GM12875 (cell line): ENCODE data around the gene HSD17B12.

Experiments used
- H3K4me3 ChIP-seq: one replicate; pipeline ENCODE4 v1.5.1; 2011; ENCODE audit warnings: low read depth, low read length, control low read depth
- TF ChIP-seq, protein P1 (sequence below): IDR thresholded peaks from 2 replicates; pipeline ENCODE4 v1.5.1; 2011; ENCODE audit warnings: low read depth, mild to moderate bottlenecking, control low read depth, inconsistent platforms, low read length, moderate library complexity, borderline replicate concordance; ENCODE audit not compliant: insufficient read depth

Gene HSD17B12

DNA sequence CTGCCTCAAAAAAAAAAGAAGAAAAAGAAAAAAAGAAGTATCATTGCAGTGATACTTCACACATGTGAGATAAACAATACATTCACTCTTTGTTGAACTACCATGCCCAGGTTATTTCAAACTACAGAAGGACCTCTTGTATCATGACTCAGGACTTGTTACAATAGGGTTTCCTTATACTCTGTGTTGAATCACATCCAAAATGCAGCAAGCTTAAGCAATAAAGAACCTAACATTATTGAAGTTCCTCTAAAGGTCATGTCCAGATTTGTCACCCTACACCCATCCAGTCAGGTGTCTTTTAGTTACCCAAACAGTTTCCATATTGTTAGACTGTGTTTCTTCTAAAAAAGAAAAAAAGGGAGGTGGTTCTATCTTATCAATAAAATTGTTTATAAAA is 173.2 kb downstream of the HSD17B12 start:
- TF ChIP-seq, protein P1, sequence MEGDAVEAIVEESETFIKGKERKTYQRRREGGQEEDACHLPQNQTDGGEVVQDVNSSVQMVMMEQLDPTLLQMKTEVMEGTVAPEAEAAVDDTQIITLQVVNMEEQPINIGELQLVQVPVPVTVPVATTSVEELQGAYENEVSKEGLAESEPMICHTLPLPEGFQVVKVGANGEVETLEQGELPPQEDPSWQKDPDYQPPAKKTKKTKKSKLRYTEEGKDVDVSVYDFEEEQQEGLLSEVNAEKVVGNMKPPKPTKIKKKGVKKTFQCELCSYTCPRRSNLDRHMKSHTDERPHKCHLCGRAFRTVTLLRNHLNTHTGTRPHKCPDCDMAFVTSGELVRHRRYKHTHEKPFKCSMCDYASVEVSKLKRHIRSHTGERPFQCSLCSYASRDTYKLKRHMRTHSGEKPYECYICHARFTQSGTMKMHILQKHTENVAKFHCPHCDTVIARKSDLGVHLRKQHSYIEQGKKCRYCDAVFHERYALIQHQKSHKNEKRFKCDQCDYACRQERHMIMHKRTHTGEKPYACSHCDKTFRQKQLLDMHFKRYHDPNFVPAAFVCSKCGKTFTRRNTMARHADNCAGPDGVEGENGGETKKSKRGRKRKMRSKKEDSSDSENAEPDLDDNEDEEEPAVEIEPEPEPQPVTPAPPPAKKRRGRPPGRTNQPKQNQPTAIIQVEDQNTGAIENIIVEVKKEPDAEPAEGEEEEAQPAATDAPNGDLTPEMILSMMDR: no peak
- no peak overlapping the region for H3K4me3 ChIP-seq

DNA sequence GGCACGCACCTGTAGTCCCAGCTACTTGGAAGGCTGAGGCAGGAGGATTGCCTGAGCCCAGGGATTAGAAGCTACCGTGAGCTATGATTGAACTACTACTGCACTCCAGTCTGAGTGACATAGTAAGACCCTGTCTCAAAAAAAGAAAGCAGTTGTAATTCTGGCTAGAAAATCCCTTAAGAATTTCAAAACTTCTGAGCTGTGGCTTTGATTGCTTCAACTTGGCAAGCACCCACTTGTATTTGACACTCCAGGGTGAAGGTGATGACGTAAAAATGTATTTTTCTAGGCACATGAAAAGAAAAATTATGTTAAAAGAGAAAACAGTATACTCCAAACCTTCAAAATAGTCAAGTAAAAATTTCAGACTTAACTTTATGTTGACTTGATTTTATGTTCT is 176.5 kb downstream of the HSD17B12 start:
- TF ChIP-seq, protein P1: no peak
- H3K4me3 ChIP-seq: no peak overlapping the region

GRCh38 chr11:43861141-43861540 is 180.6 kb downstream of the HSD17B12 start:
- H3K4me3 ChIP-seq: no peak overlapping the region
- TF ChIP-seq, protein P1: no peak

GRCh38 chr11:43866520-43866919 is 186.0 kb downstream of the HSD17B12 start:
- no peak overlapping the region for H3K4me3 ChIP-seq
- TF ChIP-seq, protein P1: no peak

GRCh38 chr11:43866969-43867368 is 186.4 kb downstream of the HSD17B12 start:
- TF ChIP-seq, protein P1: no peak
- no peak overlapping the region for H3K4me3 ChIP-seq

DNA sequence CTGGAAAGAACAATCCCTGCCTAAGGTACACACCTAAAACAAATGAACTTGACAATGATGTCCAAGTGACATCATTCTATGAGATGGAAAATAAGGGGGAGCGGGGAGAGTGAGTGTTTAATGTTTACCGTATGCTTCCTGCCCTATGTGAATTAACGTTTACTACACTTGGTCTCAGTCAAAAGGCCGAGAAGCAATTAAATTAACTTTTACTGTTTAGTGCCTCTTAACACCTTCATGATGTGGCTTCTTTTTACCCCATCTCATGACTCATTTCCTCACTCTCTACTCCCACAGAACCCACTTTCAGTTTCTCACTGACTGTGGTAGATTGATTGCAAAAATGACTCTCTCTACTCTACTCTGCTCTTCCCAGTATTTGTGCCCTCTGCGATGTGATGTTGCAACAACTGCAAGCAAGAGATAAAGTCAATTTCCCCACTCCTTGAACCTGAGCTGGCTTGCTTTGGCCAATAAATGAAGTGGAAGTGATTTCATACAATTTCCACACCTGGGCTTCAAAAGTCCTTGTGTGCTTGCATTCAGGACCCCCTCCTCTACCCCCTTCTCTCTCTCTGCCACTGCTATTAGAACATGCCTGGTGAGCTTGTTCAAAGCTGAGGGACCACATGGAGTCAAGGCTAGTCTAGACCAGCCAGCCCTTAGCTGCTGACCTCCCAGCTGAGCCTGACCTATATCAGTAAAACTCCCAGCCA is 188.5 kb downstream of the HSD17B12 start:
- no peak overlapping the region for H3K4me3 ChIP-seq

GRCh38 chr11:43871051-43871450 is 190.5 kb downstream of the HSD17B12 start:
- TF ChIP-seq, protein P1: no peak
- no peak overlapping the region for H3K4me3 ChIP-seq

More for the DNA sequence above, 188.5 kb downstream of the HSD17B12 start:
- TF ChIP-seq, protein P1: no peak
